Nephron progenitor cell (in vitro differentiated cells): ENCODE measurements around the gene ERC1.

Experiments
- DNase-seq: peaks from one replicate; pipeline ENCODE4 v3.0.0; 2021
- H3K27ac Mint-ChIP-seq: 2 replicates; pipeline ENCODE4 v1.8.0; 2021; ENCODE audit warnings: mild to moderate bottlenecking, moderate library complexity, mixed read lengths
- H3K27me3 Mint-ChIP-seq: 2 replicates; pipeline ENCODE4 v1.8.0; 2021; ENCODE audit warnings: mild to moderate bottlenecking, low read depth, mixed read lengths; ENCODE audit not compliant: poor library complexity
- H3K36me3 Mint-ChIP-seq: 2 replicates; pipeline ENCODE4 v1.8.0; 2021; ENCODE audit warnings: low read depth, mixed read lengths
- H3K4me1 Mint-ChIP-seq: 2 replicates; pipeline ENCODE4 v1.8.0; 2021; ENCODE audit warnings: mixed read lengths
- H3K4me3 Mint-ChIP-seq: 2 replicates; pipeline ENCODE4 v1.8.0; 2021; ENCODE audit warnings: mild to moderate bottlenecking, moderate library complexity, mixed read lengths
- H3K9me3 Mint-ChIP-seq: 2 replicates; pipeline ENCODE4 v1.8.0; 2021; ENCODE audit warnings: mild to moderate bottlenecking, moderate library complexity, mixed read lengths
- TF ChIP-seq, protein P1 (sequence below): fragments of 200-600 bp; sonication (generic); IDR thresholded peaks from 2 replicates; pipeline ENCODE4 v1.5.0; 2021; ENCODE audit warnings: antibody characterized with exemption

Gene ERC1

DNA sequence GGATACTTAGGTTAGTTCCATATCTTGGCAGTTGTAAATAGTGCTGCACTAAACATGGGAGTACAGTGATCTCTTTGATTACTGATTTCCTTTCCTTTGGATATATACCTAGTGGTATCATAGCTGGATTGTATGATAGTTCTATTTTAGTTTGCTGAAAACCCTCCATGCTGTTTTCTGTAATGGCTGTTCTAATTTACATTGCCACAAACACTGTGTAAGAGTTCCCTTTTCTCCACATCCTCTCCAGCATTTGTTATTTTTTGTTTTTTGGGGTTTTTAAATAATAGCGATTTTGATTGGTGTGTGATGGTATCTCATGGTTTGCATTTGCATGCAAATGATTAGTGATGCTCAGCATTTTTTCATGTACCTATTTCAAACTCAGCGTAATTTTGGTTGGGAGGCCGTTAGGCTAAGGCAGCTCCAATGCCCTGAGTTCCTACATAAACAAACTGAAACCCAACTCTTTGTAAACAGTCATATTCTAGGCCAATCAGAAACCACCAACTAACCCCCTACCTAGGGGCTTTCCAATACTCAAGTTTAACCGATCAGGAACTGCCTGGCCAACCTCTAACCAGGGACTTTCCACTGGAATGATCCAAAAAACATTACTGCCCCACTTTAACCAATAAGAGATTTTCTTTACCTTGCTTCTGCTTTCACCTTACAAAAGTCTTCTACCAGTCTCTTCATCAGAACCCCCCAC is 431.7 kb downstream of the ERC1 start:
- peaks cover 45% of the 10 kb centered on the region for H3K36me3 Mint-ChIP-seq
- TF ChIP-seq, protein P1, sequence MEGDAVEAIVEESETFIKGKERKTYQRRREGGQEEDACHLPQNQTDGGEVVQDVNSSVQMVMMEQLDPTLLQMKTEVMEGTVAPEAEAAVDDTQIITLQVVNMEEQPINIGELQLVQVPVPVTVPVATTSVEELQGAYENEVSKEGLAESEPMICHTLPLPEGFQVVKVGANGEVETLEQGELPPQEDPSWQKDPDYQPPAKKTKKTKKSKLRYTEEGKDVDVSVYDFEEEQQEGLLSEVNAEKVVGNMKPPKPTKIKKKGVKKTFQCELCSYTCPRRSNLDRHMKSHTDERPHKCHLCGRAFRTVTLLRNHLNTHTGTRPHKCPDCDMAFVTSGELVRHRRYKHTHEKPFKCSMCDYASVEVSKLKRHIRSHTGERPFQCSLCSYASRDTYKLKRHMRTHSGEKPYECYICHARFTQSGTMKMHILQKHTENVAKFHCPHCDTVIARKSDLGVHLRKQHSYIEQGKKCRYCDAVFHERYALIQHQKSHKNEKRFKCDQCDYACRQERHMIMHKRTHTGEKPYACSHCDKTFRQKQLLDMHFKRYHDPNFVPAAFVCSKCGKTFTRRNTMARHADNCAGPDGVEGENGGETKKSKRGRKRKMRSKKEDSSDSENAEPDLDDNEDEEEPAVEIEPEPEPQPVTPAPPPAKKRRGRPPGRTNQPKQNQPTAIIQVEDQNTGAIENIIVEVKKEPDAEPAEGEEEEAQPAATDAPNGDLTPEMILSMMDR = no peak
- H3K9me3 Mint-ChIP-seq = peaks cover 43% of the 10 kb centered on the region
- no peak for DNase-seq
- no peak overlapping the region for H3K27ac Mint-ChIP-seq
- no peak overlapping the region for H3K4me3 Mint-ChIP-seq
- H3K4me1 Mint-ChIP-seq = peaks cover 50% of the 10 kb centered on the region
- H3K27me3 Mint-ChIP-seq = peaks cover 5% of the 10 kb centered on the region

DNA sequence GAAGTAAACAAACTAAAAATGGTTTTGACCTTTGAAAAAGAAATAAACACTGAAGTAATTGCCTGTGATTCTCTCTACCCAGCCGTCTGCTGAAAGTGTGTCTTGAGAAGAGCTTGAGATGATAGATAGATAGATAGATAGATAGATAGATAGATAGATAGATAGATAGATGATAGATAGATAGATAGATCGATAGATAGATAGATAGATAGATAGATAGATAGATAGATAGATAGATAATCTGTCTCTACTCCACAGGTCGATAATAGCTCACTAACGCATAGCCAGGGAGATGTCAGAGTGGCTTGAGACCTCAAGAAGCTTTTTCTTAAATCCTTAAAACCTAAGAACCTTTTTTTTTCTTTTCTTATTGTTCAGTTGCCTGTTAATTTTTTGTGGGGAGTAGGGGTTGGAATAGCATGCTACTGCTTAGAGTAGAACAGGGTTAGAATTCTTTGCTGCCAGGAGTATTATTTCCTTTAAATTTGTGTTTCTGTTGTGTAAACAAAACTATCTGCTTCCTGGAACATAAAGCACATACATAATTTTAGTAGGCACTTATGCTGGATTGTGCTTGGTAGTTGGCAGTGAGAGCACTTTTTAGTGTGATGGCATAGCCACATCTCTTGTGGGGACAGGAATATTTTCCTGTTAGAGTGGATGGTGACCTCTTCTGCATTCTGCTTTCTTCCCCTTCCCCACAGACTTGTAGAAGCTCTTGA is 433.8 kb downstream of the ERC1 start:
- TF ChIP-seq, protein P1 = no peak
- Mint-ChIP-seq H3K4me3 (peak overlapping the region; percentile 44), H3K4me1 (peaks cover 43% of the 10 kb centered on the region), H3K9me3 (peaks cover 37% of the 10 kb centered on the region), H3K36me3 (peaks cover 30% of the 10 kb centered on the region), H3K27me3 (peaks cover 5% of the 10 kb centered on the region), H3K27ac (peak overlapping the region; percentile 96)
- no peak for DNase-seq

DNA sequence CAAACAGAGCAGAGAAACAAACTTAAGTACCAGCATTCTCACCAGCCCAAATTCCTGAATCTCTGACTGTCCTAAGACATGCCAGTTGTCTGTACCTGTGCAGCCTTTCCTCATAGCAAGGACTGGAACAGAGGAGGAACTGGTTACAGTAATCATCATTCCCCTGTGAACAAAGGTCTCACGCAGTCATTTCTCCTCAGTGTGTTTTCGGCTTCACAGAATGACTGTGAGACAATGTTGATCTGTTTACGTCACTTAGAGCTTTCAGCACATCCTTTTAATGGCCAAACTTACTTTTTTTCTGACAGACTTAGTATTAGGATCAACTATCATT is 434.3 kb downstream of the ERC1 start:
- DNase-seq = no peak
- H3K36me3 Mint-ChIP-seq = peaks cover 30% of the 10 kb centered on the region
- H3K4me1 Mint-ChIP-seq = peaks cover 43% of the 10 kb centered on the region
- peaks cover 32% of the 10 kb centered on the region for H3K9me3 Mint-ChIP-seq
- H3K27ac Mint-ChIP-seq = peak overlapping the region; percentile 96
- TF ChIP-seq, protein P1 = no peak
- peak overlapping the region; percentile 44 for H3K4me3 Mint-ChIP-seq
- peaks cover 5% of the 10 kb centered on the region for H3K27me3 Mint-ChIP-seq

DNA sequence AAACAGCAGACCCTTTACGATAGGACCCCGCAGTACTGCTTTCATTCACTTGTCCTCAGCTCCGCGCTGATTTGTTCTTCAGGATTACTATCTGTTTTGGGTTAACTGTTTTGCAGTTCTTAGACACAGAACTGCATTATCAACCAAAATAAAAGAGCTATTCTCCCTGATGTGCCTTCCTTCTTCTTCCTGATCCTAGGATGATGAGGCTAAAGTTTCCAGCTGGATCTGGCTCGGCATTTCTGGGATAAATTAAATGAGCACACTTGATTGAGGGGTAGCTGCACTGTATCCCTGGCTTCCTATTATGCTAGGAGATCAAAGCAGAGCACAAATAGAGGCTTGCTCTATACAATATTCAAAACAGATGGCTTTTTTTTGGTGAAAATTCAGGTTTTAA is 437.6 kb downstream of the ERC1 start:
- no peaks in the 10 kb centered on the region for H3K36me3 Mint-ChIP-seq
- TF ChIP-seq, protein P1 = no peak
- H3K4me3 Mint-ChIP-seq = no peak overlapping the region
- no peaks in the 10 kb centered on the region for H3K9me3 Mint-ChIP-seq
- DNase-seq = no peak
- H3K27ac Mint-ChIP-seq = no peak overlapping the region
- no peaks in the 10 kb centered on the region for H3K27me3 Mint-ChIP-seq
- H3K4me1 Mint-ChIP-seq = peaks cover 42% of the 10 kb centered on the region

DNA sequence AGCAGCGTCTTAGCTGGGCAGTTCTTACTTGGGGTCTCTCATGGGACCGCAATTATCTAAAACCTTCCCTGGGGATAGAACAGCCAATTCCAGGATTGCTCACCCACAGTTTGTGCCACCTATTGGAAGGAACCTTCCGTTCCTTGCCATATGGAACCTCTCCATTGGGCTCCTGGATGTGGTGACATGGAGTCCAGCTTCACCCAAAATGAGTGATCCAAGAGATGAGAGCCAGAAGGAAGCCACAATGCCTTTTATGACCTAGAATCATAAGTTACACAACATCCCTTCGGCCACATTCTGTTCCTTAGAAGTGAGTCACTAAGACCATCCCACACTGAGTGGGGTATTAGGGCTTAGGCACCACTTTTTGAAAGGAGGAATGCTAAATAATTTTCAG is 439.0 kb downstream of the ERC1 start:
- Mint-ChIP-seq H3K4me3 (no peak overlapping the region), H3K4me1 (peaks cover 35% of the 10 kb centered on the region), H3K27me3 (no peaks in the 10 kb centered on the region), H3K27ac (no peak overlapping the region), H3K9me3 (no peaks in the 10 kb centered on the region), H3K36me3 (no peaks in the 10 kb centered on the region)
- TF ChIP-seq, protein P1 = no peak
- DNase-seq = no peak
